ENCODE measurements around the gene USO1.

- TF ChIP-seq POLR2AphosphoS5 (IDR thresholded peaks at IDR 0.05; ENCODE audit: low read depth, low read length) (no peak), TAF1 (CRISPR knock-in tag; IDR thresholded peaks at IDR 0.05) (no peak), REST (IDR thresholded peaks at IDR 0.05; ENCODE audit: borderline replicate concordance in 1 of 2, low read depth in 1 of 2, low read length in 2 of 2) (no peak), CREB1 (IDR thresholded peaks at IDR 0.05) (no peak), CREB1 (CRISPR knock-in tag; IDR thresholded peaks at IDR 0.05) (no peak), FOXM1 (CRISPR knock-in tag; IDR thresholded peaks at IDR 0.05) (no peak), EZH2 (conservative IDR thresholded peaks at IDR 0.05; ENCODE audit: low read depth, low read length) (no peak), GABPA (IDR thresholded peaks at IDR 0.05; ENCODE audit: low read depth, low read length) (no peak), GABPA (CRISPR knock-in tag; IDR thresholded peaks at IDR 0.05; ENCODE audit: low read depth) (no peak)
Observed at GRCh38 chr4:75819121-75819520, 94.7 kb downstream of the USO1 start.
